DMS53 (cell line): ENCODE measurements around the gene EPHB1.
A peak's percentile ranks its signal among the peaks of the same experiment; 100 is the strongest.

ENCODE experiments used
- DNase-seq: peaks from one replicate; lab custom pipeline; 2025; lab: John Stamatoyannopoulos, UW

EPHB1 gene

GRCh38 chr3:135260025-135260424 is 465.0 kb downstream of the EPHB1 start:
- DNase-seq, result no peak

- no peak for DNase-seq
Measured at GRCh38 chr3:135261214-135261775, 466.2 kb downstream of the EPHB1 start.

- no peak for DNase-seq
Measured at GRCh38 chr3:135261916-135262315, 466.9 kb downstream of the EPHB1 start.

- no peak for DNase-seq
Measured at GRCh38 chr3:135262441-135262840, 467.4 kb downstream of the EPHB1 start.

- DNase-seq, result no peak
Measured at GRCh38 chr3:135263331-135263730, 468.3 kb downstream of the EPHB1 start.

GRCh38 chr3:135267487-135267886 is 472.4 kb downstream of the EPHB1 start:
- DNase-seq, result no peak

- DNase-seq, result no peak
Measured at GRCh38 chr3:135268941-135269532, 474.0 kb downstream of the EPHB1 start.

GRCh38 chr3:135271177-135272025 is 476.3 kb downstream of the EPHB1 start:
- DNase-seq, result no peak

- peak; percentile 66 for DNase-seq
Measured at GRCh38 chr3:135272026-135272669, 477.1 kb downstream of the EPHB1 start.

GRCh38 chr3:135292162-135292561 is 497.1 kb downstream of the EPHB1 start:
- DNase-seq, result no peak

GRCh38 chr3:135301670-135302069 is 506.6 kb downstream of the EPHB1 start:
- DNase-seq, result no peak

- DNase-seq, result no peak
Measured at GRCh38 chr3:135304378-135304777, 509.3 kb downstream of the EPHB1 start.
